Measurements from ENCODE around the gene ARL2.

DNA sequence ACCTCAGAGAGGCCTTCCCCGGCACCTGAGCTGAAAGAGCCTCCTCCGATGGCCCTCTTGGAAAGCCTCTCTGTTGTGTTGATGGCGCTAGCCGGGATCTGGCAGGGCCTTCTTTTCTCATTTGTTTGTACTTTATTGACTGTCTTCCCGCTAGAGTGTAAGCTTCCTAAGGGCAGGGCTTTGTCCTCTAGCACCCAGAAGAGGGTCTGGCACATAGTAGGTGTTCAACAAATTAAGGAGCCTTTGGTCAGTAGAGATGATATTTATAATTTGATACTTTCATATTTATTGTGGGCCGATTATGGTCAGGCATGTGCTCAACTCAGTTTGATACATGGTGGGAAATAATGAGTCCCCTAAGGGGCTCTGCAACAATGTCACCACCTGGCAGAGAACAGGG, 4.0 kb downstream of the ARL2 start:
- TF ChIP-seq, protein P1, sequence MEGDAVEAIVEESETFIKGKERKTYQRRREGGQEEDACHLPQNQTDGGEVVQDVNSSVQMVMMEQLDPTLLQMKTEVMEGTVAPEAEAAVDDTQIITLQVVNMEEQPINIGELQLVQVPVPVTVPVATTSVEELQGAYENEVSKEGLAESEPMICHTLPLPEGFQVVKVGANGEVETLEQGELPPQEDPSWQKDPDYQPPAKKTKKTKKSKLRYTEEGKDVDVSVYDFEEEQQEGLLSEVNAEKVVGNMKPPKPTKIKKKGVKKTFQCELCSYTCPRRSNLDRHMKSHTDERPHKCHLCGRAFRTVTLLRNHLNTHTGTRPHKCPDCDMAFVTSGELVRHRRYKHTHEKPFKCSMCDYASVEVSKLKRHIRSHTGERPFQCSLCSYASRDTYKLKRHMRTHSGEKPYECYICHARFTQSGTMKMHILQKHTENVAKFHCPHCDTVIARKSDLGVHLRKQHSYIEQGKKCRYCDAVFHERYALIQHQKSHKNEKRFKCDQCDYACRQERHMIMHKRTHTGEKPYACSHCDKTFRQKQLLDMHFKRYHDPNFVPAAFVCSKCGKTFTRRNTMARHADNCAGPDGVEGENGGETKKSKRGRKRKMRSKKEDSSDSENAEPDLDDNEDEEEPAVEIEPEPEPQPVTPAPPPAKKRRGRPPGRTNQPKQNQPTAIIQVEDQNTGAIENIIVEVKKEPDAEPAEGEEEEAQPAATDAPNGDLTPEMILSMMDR (IDR thresholded peaks at IDR 0.05; ENCODE audit: low read depth, low read length), result no peak
- TF ChIP-seq EZH2phosphoT487 (IDR thresholded peaks at IDR 0.05; ENCODE audit: low read depth), result no peak

Data from OCI-LY3 (cell line).